ENCODE results near the gene OPRD1.

OPRD1 gene

DNA sequence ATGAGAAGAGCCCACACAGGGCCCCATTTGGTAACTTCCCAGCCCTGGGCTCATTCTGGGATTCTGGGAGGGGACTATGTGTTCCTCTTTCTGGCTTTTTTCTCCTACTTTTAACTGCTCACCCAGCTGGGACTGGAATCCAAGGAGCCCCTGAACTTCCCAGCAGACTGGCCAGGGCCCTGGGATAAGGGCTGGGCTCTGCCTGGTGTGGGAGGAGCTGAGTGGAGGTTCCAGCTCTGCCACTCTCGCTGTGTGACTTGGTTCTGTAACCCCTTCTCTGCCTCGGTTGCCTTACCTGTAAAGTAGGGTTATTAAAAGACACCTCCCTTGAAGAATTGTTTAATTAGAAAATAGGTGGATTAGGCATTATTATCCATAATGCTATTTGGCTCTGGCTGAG is 82.8 kb downstream of the OPRD1 start:
- DNase-seq (ENCODE audit: extremely low read depth, low read depth) = no peak
- TF ChIP-seq CTCF (IDR thresholded peaks at IDR 0.05; ENCODE audit: low read depth, low read length) = no peak

DNA sequence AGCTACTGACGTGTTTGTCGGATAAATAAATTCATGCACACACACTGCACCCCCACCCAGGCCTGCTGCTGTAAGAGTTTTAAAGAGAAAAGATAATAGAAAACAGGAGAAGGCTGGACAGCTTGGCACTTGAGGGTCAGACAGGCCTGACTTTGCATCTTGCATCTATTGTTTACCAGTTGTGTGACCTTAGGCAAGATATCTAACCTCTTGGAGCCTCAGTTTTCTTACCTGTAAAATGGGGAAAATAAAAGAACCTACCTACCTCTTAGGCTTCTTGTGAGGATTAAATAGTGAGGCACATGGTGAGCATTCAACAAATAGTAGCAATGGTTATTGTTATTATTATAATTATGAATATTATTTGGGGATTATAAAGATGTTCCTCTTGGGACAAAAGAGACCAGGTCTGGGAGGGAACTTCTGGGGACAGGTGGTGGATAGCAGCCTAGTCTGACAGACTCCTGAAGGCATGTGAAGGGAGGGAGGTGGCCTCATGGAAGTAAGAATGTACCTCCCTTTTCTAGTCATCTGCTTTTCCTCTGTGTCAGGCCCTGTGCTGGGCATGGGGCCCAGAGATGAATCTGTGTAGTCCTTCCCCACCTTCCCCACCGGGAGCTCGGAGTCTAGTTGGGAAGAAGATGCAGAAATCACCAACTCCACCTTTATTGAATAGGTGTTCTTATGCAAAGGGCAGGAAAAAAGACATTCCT is 84.1 kb downstream of the OPRD1 start:
- no peak for TF ChIP-seq CTCF (IDR thresholded peaks at IDR 0.05; ENCODE audit: low read depth, low read length)
- no peak for DNase-seq (ENCODE audit: extremely low read depth, low read depth)

DNA sequence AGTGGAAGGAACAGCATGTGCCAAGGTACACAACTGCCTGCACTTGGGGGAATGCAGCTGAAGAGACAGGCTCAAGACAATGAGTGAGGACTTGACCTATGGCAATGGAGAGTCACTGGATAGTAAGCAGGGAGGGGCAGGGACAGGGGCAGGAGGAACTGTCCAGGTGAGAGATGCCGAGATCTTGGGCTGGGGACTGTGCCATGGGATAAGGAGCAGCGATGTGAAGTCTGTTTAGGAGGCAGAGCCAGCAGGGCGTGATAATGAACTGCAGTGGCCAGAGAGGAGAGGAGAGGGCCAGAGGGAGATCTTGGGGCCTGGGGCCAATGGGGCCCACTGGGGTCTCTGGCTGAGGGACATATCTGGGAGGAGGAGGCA is 84.6 kb downstream of the OPRD1 start:
- DNase-seq (ENCODE audit: extremely low read depth, low read depth) = no peak
- TF ChIP-seq CTCF (IDR thresholded peaks at IDR 0.05; ENCODE audit: low read depth, low read length) = no peak

GRCh38 chr1:28897789-28898188 is 85.8 kb downstream of the OPRD1 start:
- DNase-seq (ENCODE audit: extremely low read depth, low read depth) = no peak
- no peak for TF ChIP-seq CTCF (IDR thresholded peaks at IDR 0.05; ENCODE audit: low read depth, low read length)

DNA sequence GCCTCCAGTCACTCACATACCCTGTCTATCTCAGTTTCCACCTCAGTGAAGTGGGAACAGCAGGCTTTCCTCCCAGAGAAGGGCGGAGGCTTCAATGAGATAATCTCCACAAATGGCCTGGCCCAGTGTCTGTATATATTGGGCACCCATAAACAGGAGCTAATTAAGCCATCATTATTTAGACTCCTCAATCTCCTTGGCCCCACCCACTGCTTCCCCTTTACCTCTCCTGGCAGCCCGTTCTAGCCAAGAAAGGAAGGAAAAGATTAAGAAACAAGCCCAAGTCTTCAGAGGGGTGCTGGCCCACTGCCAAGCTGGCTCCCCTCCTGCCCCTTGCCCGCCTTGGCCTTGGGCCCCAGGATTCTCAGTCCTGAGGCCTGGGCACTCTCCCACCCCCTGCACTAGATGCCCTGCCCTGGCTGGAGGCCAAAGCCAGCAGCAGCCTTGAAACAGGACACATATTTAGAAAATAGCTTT is 86.5 kb downstream of the OPRD1 start:
- TF ChIP-seq CTCF (IDR thresholded peaks at IDR 0.05; ENCODE audit: low read depth, low read length) = no peak
- no peak for DNase-seq (ENCODE audit: extremely low read depth, low read depth)

- no peak for DNase-seq (ENCODE audit: extremely low read depth, low read depth)
- no peak for TF ChIP-seq CTCF (IDR thresholded peaks at IDR 0.05; ENCODE audit: low read depth, low read length)
Observed at GRCh38 chr1:28899267-28899666, 87.3 kb downstream of the OPRD1 start.

DNA sequence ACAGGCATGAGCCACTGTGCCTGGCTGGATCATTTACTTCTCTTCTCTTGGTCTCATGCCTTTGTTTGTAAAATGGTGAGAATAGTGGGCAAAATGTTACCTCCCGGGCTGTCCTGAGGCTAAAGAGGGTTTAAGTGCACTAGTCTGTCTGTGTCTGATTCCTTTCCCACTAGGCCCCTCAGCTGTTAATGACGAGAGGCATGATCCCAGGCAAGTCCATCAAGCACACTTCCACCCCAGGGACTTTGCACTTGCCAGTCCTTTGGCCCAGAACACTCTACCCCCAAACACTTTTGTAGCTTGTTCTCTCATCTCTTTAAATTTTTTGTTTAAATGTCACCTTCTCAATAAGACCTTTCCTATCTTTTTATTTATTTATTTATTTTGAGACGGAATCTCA is 88.6 kb downstream of the OPRD1 start:
- TF ChIP-seq CTCF (IDR thresholded peaks at IDR 0.05; ENCODE audit: low read depth, low read length) = no peak
- DNase-seq (ENCODE audit: extremely low read depth, low read depth) = no peak
